Thoracic aorta (tissue), 2 donors: ENCODE results near the gene DMXL2. TPM values are rescaled to one million over a fixed set of nuclear protein-coding genes. Genes with fewer than 3 reads are reported as not detected.
"Not testable (repeated sequence)": the region's sequence is repeated elsewhere in the genome, so short reads cannot be mapped to it uniquely, and the experiment has no call there.

Experiments used
- ATAC-seq: fragments of 150-250 bp; one replicate; pipeline ENCODE4 v1.8.0; 2017; ENCODE audit warnings: low read depth; ENCODE audit not compliant: insufficient number of reproducible peaks, low FRiP score
- DNase-seq: peaks from one replicate; pipeline ENCODE4 v3.0.0-alpha.2; 2020; ENCODE audit warnings: low spot score
- H3K27ac ChIP-seq, 2 donors: fragments of 200-600 bp; sonication (generic); 1 replicate in 1 of 2; 2 replicates in 1 of 2; pipeline ENCODE4 v1.5.1; 2016; ENCODE audit warnings: mild to moderate bottlenecking in 2 of 2, moderate library complexity in 2 of 2
- H3K27me3 ChIP-seq: fragments of 200-600 bp; sonication (generic); replicated peaks from 2 replicates; pipeline ENCODE4 v1.6.0; 2016; ENCODE audit warnings: mild to moderate bottlenecking; ENCODE audit not compliant: insufficient read depth
- H3K36me3 ChIP-seq: fragments of 200-600 bp; sonication (generic); one replicate; pipeline ENCODE4 v1.5.1; 2016
- H3K4me1 ChIP-seq, 2 donors: fragments of 200-600 bp; sonication (generic); 1 replicate in 1 of 2; 2 replicates in 1 of 2; pipeline versions ENCODE4 v1.5.1 to v1.6.0; 2016; ENCODE audit warnings: low read depth in 2 of 2, mild to moderate bottlenecking in 1 of 2; ENCODE audit not compliant: control insufficient read depth in 1 of 2
- H3K4me3 ChIP-seq: fragments of 200-600 bp; sonication (generic); 2 replicates; pipeline ENCODE4 v1.5.1; 2016; ENCODE audit warnings: mild to moderate bottlenecking
- H3K9me3 ChIP-seq: fragments of 200-600 bp; sonication (generic); 2 replicates; pipeline ENCODE4 v1.5.1; 2016
- CTCF ChIP-seq: fragments of 200-600 bp; sonication (generic); IDR thresholded peaks from one replicate; pipeline ENCODE4 v1.5.1; 2019; ENCODE audit warnings: antibody characterized with exemption
- total RNA-seq, 2 donors: library from RNA; depleted of rRNA; stranded (reverse); fragments of >200 nt; gene quantifications; one replicate each; pipeline versions ENCODE4 v1.1.0 to v1.2.3, GENCODE V29; 2016

The DMXL2 gene
- total RNA-seq, 2 donors from 2014 or later: 20.3 to 45.9 TPM

DNA sequence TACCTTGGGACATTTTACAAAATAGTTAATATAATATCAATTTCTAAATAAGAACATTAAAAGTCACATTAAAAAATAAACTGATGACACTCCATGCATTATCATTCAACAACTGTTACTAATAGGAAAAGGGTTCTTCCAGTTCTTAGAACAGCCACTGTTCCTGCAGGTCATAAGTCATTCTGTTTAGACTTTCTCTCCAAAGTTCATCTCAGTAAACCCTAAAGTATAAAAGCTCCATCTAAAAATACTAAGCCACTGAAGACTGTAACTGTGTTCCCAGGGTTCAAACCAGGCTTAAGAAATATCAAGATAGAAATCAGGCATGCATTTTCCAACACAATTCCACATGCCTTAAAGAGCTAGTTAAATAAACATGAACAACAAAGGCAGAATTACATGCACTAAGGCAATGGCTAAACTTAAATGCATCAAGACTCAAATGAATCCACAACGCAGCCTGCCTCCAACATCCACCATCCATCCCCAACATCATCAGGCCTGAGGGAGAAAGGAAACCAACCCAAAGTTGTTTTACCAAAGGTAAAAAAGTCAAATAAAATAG is 46.2 kb downstream of the DMXL2 start:
- DNase-seq: no peak
- peak overlapping the region in 1 of 2 donors; percentile 39 for H3K27ac ChIP-seq
- H3K27me3 ChIP-seq: no peaks in the 10 kb centered on the region
- H3K36me3 ChIP-seq: no peaks in the 10 kb centered on the region
- TF ChIP-seq CTCF: no peak
- H3K4me3 ChIP-seq: no peak overlapping the region
- peaks cover 10 to 11% of the 10 kb centered on the region in 2 donors for H3K4me1 ChIP-seq
- no peak for ATAC-seq
- H3K9me3 ChIP-seq: no peaks in the 10 kb centered on the region

GRCh38 chr15:51575775-51576174 is 46.8 kb downstream of the DMXL2 start:
- H3K27me3 ChIP-seq: no peaks in the 10 kb centered on the region
- TF ChIP-seq CTCF: no peak
- H3K9me3 ChIP-seq: no peaks in the 10 kb centered on the region
- ATAC-seq (no peak), DNase-seq (no peak)
- H3K4me1 ChIP-seq: peaks cover 10 to 11% of the 10 kb centered on the region in 2 donors
- no peaks in the 10 kb centered on the region for H3K36me3 ChIP-seq
- no peak overlapping the region for H3K27ac ChIP-seq
- no peak overlapping the region for H3K4me3 ChIP-seq

DNA sequence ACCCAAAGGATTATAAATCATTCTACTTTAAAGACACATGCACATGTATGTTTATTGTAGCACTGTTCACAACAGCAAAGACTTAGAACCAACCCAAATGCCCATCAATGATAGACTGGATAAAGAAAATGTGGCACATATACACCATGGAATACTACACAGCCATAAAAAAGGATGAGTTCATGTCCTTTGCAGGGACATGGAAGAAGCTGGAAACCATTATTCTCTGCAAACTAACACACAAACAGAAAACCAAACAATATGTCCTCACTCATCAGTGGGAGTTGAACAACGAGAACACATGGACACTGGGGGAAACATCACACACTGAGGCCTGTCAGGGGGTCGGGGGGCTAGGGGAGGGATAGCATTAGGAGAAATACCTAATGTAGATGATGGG is 49.2 kb downstream of the DMXL2 start:
- not testable (repeated sequence) for H3K36me3 ChIP-seq, DNase-seq, H3K27me3 ChIP-seq, H3K27ac ChIP-seq, H3K4me3 ChIP-seq, ATAC-seq, H3K9me3 ChIP-seq
- peaks cover 10 to 11% of the 10 kb centered on the region in 2 donors for H3K4me1 ChIP-seq

DNA sequence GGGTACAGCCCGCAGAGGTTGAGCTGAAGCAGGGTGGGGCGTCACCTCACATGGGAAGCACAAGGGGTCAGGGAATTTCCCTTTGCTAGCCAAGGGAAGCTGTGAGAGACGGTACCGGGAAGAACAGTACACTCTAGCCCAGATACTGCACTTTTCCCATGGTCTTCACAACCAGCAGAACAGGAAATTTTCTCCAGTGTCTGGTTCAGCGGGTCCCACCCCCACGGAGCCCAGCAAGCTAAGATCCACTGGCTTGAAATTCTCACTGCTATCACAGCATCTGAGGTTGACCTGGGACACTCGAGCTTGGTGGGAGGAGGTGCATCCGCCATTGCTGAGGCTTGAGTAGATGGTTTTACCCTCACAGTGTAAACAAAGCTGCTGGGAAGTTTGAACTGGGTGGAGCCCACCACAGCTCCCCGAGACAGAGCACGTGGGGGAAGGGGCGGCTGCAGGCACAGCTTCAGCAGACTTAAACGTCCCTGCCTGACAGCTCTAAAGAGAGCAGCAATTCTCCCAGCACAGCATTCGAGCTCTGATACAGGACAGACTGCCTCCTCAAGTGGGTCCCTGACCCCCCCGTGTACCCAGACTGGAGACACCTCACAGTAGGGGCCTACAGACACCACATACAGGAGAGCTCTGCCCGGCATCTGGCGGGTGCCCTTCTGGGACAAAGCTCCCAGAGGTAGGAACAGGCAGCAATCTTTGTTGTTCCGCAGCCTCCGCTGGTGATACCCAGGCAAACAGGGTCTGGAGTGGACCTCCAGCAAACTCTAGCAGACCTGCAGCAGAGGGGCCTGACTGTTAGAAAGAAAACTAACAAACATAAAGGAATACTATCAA is 53.4 kb downstream of the DMXL2 start:
- not testable (repeated sequence) for H3K27ac ChIP-seq, H3K36me3 ChIP-seq, H3K4me3 ChIP-seq, H3K9me3 ChIP-seq, ATAC-seq, DNase-seq, H3K27me3 ChIP-seq, H3K4me1 ChIP-seq

GRCh38 chr15:51561271-51561670 is 61.3 kb downstream of the DMXL2 start:
- no peaks in the 10 kb centered on the region for H3K27me3 ChIP-seq
- no peak overlapping the region for H3K4me3 ChIP-seq
- ATAC-seq (no peak), DNase-seq (no peak)
- no peak overlapping the region for H3K27ac ChIP-seq
- H3K4me1 ChIP-seq: no peaks in the 10 kb centered on the region
- no peaks in the 10 kb centered on the region for H3K36me3 ChIP-seq
- no peaks in the 10 kb centered on the region for H3K9me3 ChIP-seq
- no peak for TF ChIP-seq CTCF

GRCh38 chr15:51558876-51559275 is 63.7 kb downstream of the DMXL2 start:
- H3K27ac ChIP-seq: no peak overlapping the region
- no peak for ATAC-seq
- DNase-seq: no peak
- H3K36me3 ChIP-seq: no peaks in the 10 kb centered on the region
- H3K27me3 ChIP-seq: no peaks in the 10 kb centered on the region
- H3K4me3 ChIP-seq: no peak overlapping the region
- H3K4me1 ChIP-seq: no peaks in the 10 kb centered on the region
- H3K9me3 ChIP-seq: no peaks in the 10 kb centered on the region
- no peak for TF ChIP-seq CTCF
